ENCODE data around the gene TNFRSF21. TPM values are rescaled to one million over a fixed set of nuclear protein-coding genes. Genes with fewer than 3 reads are reported as not detected.
A peak's percentile ranks its signal among the peaks of the same experiment; 100 is the strongest.
"Not testable (repeated sequence)": the region's sequence is repeated elsewhere in the genome, so short reads cannot be mapped to it uniquely, and the experiment has no call there.

TNFRSF21 gene
- total RNA-seq, 1 experiment from 2014 or later = 117 TPM

DNA sequence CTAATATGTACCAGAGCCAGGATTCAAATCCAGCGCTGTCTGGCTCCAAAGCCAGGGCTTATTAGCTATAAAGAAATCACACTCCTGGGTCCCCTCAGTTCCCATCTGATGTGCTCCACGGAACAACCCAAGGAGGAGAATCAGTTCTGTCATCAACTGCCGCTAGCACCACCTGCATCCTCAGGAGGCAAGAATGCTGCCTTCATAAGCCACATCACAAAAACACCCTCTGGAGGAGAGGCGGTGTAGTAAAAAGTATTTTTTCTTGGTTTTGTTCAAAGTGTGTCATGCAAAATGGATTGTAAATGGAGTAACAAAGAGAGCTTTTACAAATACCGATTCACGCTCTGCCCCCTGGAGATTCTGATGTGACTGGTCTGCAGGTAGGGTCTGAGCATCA is 57.1 kb downstream of the TNFRSF21 start:
- no peak for DNase-seq (ENCODE audit: low spot score)

DNA sequence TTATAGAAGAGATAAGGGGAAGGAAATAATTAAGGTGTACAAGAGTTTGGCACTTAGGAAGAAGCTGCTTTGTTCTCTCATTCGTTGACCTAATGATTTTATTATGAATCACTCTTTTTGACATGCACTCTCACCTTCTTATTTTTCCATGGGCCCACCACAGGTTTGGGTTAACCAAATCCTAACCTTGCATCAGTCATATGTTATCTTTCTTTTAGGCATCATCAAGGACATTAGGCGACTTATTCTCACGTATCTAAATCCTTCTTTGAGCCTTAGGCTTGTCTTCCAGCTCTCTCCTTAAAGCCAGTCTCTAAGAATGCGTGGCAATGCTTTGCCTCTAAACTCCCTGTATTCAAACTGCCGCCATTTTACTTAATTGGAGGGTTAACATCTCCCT is 58.3 kb downstream of the TNFRSF21 start:
- DNase-seq (ENCODE audit: low spot score) = no peak

DNA sequence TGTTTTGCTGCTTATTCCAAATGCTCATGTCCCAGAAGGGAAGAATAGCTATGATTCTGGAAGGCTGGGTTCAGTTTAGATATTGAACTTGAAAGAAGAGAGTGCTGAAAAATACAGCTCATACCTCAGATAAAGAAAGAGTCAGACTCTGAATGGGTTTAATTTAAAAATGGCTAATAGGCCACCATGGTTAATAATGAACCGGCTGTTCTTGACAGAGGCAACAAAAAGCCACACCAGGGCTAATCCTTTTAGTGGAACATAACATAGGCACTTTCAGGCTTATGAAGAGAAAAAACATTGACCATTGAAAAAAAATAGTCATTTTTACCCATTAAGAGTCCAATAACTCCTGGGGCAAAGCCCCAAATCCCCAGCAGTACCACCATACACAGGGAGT is 59.4 kb downstream of the TNFRSF21 start:
- DNase-seq (ENCODE audit: low spot score) = no peak

DNA sequence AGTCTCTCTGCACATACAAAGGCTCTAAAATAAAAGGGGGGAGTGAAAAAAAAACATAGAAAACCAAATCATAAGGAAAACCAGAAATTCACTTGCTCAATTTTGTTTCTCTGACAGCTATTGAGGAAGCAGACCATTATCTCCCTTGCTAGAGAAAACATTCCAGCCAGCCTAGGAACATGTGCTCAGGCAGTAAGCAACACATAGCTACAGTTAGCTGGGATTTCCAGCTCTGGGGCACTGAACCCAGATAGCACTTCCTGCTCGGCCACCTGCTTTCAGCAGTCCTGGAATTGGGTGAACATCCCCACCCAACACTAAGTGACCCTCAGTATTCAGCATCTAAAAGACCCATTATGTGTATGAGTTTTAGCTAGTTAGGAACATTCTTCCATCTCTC is 61.3 kb downstream of the TNFRSF21 start:
- DNase-seq (ENCODE audit: low spot score) = no peak

DNA sequence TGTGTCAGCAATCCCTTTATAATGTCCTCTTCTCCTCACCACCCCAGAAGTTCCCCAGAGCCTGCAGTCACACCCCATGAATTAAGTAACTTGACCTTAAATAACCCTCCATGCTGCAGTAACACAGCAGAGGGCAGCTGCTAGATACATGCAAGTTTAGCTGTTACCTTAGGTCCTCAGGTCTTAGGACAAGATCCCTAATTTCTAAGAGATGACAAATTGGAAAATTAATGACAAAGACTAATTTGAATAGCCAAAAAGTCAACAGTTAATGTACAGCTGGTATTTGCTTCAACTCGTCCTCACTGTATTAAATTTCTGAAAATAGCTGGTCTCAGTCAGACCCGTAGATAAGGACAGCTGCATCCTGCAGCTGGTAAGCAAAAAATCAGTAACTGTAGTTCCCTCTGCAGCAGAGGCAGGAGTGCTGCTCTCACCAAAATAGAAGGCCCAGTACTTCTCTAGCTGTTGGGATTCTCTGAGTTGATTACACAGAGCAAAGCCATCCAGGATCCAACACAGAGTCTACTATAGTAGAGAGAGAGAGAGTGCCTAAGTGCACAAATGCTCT is 62.4 kb downstream of the TNFRSF21 start:
- DNase-seq (ENCODE audit: low spot score) = no peak

DNA sequence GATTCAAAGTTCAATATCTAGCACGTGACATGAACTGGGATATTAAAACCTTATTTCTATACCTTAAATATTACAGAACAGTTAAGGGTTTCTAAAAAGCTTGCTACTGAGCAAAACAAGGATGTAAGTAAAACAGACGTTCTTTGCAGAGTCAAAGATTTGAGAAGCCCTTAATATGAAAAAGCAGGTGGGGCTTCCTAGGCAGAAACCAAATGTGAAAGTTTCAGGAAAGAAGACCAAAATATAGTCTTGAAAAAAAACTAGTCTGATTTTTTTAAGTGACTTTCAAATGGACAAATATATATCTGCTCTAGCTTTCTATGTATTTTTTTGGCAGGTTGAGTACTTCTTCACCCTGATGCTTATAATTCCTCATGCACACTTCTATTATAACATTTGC is 63.2 kb downstream of the TNFRSF21 start:
- DNase-seq (ENCODE audit: low spot score) = no peak

DNA sequence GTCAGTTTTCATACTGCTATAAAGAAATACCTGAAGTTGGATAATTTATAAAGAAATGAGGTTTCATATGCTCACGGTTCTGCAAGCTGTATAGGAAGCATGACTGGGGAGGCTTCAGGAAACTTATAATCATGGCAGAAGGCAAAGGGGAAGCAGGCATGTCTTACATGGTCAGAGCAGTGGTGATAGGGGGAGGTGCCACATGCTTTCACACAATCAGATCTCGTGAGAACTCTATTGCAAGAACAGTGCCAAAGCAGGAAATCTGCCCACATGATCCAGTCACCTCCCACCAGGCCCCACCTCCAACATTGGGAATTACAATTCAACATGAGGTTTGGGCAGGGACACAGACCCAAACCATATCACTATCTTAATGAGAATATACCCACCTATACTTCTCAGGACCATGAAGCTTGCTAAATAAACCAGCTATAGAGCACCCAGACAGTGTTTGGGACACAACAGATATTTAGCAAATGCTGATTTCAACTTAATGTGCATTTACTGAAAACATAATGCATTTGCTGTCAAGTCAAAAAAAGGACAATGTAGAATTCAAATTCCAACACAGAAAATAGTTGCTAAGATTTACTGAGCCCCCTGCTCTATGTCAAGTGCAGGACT is 63.8 kb downstream of the TNFRSF21 start:
- DNase-seq (ENCODE audit: low spot score) = no peak

DNA sequence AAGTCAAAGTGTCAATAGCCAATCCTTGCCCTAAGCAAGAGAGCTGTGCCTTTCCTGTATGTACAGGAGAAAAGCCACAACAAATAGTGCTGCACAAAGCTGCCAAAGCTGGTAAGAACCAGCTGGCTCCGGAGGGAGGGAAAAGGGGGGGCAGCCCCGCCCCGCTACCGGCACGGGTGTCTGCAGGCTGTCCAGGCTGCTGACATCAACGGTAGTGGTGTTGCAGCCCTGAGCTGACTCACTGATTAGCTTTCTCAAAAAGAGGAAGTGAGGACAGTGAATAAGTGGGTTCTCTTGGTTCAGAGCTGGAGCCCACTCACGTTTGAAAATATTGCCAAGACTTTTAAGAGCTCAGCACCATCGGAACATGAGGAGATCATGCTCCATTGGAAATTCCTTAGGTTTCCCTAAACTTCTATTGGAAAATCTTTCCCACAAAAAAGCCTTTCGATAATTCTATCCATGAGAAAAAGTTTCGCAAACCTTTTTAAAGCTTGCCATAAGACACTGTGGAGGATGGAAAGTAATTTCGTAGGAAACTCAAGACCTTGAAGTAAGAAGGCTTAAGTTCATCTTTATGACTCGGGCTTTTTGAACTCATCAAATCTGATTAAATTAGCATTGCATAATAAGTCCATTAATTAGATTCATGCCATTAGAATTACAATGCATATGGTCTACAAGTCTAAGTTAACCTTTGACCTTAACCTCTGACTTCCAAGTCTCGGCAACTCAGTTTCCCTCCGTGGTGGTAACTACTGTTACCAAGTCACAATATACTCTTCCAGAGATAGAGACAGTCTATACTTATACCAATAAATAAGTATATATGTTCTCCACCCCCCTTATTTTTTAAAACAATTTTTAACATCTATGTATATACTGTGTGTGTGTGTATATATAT is 67.0 kb downstream of the TNFRSF21 start:
- peak; percentile 89 for DNase-seq (ENCODE audit: low spot score)

DNA sequence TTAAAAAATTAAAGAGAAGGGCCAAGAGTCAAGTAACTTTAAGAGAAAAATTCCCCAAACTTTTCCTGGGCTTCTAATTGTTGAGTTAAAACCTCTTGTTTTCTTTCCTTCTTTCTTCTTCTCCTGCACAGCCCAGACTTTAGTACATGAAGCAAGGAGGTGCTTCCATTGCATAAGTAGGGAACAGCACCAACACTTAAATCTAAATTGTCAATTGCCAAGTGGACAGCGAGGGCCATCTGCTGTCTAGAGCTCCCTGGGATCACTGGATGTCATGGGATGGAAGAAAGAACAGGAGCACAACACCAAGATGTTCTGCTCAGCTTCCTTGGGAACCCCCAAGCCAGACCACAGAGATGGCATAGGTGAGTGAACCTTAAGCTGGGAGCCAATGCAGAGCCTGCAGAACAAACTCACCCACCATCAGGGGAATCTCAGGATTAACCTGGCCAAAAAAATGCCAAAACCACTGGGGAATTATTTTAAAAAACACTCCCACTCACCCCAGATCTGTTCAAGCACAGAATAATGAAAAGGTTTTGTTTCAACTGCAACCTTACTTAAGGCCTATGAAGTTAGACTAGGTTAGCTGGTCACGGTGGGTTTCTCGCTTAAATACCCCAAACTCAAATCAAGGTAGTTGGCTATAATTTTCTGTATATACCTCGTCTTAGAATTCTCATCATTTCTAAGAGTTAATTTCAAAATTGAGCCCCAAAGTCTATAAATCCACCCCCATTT is 67.8 kb downstream of the TNFRSF21 start:
- DNase-seq (ENCODE audit: low spot score) = no peak

DNA sequence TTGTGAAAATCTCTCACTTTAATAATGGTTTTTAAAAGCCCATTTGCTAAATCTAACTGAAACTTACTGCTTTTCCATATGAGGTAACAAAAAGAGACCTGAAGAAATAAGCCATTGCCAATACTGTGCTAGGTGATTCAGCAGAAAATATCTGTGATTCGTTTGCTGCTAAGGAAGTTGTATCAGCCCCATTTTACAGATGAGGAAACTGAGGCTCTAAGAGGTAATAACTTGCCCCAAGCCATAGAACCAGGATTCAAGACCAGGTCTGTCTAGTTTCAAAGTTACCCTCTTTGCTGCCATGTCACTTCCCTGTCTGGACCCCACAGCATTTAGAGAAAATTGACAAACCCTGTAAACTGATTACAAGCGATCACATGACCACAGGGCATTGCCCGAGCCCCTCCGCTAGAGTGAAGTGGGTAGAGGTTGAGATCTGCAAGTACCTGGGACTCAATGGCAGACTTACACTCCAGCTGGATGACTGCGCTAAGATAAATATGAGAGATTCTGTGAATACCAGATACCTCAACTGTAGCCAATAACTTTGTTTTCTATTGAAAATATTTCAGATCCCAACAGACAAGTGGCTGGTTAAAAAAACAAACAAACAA is 69.3 kb downstream of the TNFRSF21 start:
- no peak for DNase-seq (ENCODE audit: low spot score)

DNA sequence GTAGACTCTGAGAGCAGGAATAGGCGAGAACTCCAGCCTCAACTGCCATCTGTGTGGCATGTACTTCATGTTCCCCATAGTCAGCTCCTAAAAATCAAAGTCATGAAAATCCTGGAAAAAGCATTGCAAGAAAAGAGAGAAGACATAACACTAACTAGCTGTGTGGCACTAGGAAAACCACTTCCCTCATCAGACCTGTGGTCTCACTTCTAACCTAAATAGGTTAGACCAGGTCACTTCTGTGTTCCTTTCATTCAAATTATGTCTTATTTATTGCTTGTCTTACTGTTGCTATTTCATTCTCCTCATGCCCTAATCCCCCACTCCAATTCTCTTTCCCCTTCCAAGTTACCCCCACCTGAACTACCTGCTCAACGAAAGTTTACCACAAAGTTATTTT is 70.2 kb downstream of the TNFRSF21 start:
- DNase-seq (ENCODE audit: low spot score) = no peak

DNA sequence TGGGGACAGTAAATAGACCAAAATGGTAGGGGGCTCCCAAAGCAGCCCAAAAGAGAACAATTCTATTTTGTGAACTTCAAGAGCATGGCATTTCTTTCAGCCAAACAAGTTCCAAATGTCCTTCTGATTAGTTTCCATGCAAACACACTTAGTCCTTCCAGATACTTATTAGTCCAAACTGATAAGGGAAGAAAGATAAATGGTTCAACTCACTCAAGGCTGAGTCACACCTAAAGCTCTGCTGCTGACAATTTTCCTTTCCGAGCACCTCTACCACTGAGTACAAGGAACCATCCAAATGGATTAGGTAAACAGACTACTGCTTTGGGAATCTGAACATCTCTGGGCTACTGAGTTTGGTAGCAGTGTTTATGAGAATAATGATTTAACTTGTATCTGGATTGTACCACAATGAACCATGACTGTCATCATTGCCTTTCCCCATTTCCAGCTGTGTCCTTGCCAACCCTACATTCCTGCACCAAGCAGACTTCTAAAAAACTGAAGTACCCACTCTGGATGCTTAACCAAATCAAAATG is 71.2 kb downstream of the TNFRSF21 start:
- no peak for DNase-seq (ENCODE audit: low spot score)

DNA sequence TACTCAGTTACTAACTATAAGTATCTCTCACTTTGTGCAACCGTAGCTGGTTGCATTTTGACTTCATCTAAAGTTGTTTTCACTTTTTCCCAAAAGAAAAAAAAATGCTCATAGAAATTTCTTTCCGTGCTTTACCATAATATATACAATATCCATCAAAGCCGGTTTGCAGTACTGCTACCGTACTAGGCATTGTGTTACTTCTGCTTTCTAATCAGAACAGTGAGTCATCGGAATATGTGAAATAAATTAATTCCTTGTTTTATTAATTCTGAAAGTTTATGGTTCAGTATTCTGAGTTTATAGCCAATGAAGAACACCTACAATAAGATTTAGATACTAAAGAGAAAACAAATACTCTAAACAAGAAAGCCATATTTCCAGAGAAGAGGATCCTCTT is 72.5 kb downstream of the TNFRSF21 start:
- DNase-seq (ENCODE audit: low spot score) = no peak

DNA sequence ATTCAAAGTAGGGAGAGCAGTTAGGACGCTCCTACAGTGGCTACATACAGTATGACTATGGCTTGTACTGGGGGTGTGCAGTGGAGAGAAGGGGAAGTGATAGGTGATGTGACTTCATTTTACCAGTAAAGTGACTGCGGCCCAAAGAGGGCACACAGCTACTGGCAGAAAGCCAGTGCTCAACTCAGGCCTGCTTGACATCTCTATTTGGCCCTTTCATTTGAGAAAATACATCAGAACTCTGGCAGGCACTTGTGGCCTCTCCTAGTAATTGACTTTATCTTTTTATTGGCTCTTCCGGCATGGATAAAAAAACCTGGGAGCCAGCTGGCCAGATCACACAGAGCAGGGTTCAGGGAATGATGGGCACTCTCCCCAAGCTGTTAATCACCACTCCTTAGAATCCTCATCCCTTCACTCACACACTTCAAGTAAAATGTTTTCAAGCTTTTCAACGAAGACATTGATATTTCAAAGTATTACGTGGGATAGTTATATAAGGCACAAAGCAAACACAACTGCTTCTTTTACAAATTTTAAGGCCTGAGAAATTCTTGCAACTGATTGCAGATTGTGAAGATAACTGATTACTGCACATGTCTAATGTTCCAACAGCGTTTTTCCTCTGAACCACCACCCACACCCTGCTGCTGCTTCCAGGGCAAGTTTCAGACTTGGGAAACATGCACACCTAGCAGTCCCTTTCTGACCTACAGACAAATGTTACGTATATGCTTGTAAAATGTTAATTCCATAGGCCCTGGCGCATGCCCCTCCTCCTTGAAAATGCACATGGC is 73.5 kb downstream of the TNFRSF21 start:
- peak; percentile 69 for DNase-seq (ENCODE audit: low spot score)

DNA sequence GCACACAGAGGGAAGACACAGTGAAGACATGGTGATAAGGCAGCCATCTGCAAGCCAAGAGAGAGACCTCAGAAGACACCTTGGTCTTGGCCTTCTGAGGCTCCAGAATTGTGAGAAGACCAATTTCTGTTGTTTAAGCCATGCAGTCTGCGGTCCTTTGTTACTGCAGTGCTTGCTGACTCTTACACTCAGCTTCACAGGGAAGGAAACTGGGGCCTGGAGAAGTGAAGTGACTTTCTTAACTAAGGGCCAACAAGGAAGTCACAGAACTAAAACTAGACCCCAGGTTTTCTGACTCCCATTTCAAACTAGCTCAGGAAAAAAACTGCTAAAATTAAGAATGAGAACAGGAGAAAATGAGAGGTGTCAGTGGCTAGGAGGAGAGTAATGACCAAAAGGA is 74.3 kb downstream of the TNFRSF21 start:
- DNase-seq (ENCODE audit: low spot score) = no peak

DNA sequence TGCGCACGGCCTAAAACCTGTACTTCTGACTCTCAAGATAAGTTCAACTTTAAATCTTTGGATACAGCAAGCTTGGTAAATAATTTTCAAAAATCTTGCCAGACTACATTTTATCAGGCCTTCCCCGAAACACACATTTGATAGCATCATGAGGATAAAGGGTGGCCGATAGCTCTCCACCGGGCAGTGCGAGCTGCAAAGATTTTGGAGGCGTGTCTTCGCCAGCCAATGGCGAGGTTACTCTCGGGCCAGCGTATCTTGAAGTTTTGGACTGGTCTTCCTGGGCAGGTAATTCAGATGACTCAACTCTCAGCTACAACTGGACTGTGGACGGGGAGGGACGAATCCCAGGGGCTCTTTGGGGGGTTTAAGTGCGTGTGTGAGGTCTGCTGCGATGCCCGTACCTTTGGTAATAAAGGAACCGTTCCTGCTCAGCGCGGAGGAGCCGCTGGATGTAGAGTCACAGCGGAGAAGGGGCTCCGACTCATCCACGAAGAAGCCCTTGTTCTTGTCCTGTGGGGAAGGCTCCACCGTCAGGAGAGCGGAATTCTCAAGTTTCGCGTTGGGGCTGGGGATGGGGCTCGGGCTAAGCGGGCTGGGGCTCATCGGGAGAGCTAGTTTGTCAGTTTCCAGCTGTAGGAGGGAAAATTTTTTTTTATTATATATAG is 75.3 kb downstream of the TNFRSF21 start:
- DNase-seq (ENCODE audit: low spot score) = no peak

DNA sequence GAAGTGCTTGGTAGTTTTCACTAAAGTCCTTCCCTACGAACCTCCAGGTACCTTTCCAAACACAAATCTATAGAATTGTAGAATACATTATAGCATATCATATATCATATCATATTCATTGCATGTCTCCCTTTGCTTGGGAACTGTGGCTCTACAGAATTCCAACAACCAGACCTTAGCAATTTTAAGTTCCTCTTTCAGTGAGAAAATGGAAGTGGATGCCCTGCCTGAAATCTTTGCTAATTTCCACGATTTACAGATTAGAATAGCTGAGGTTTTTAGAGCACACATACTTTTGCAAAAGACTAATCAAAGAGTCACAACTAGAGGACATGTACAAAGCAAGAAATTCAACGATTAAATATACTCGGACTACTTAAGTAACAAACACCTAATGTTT is 78.6 kb downstream of the TNFRSF21 start:
- DNase-seq (ENCODE audit: low spot score) = no peak

DNA sequence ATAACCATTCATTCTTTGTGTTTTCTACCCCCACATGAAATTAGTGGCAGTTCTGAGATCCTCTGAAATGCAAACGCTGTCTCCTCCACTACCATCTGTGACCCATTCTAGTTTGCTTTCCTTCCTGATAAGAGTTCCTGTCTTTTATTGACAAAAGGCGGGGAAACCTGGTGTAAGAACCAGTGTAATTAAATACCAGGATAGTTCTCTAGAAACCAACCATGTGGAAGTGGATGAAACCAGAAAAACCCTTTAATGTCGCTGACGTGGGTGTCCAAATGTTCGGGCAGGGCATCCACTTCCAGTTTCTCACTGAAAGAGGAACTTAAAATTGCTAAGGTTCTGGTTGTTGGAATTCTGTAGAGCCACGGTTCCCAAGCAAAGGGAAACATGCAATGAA is 79.1 kb downstream of the TNFRSF21 start:
- DNase-seq (ENCODE audit: low spot score) = peak; percentile 67

DNA sequence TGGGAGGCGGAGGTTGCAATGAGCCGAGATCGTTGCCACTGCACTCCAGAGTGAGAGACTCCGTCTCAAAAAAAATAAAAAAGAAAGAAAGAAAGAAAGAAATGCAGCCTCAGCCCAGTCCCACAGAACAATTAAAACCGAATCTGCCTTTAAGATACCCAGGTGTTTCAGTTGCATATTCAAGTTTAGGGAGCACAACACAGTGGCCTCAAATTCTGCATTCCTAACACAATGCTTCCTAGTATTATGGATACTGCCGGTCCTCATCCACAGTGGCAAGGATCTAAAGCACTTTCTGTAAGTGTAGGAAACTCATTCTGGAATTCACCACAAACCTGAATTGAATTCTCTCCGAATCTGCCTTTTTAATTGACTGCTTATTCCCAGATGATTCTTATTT is 80.5 kb downstream of the TNFRSF21 start:
- no peak for DNase-seq (ENCODE audit: low spot score)

DNA sequence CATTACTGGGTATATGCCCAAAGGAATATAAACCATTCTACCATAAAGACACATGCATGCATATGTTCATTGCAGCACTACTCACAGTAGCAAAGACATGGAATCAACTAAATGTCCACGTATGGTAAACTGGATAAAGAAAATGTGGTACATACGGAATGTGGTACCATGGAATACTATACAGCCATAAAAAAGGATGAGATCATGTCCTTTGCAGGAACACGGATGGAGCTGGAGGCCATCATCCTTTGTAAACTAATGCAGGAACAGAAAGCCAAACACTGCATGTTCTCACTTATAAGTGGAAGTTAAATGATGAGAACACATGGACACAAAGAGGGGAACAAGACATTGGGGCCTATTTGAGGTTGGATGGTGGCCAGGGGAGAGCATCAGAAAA is 81.6 kb downstream of the TNFRSF21 start:
- not testable (repeated sequence) for DNase-seq (ENCODE audit: low spot score)
